NCI-H128 (cell line): Measurements from ENCODE around the gene PLEKHA6.
"Not testable (repeated sequence)": the region's sequence is repeated elsewhere in the genome, so short reads cannot be mapped to it uniquely, and the experiment has no call there.

Experiments used
- DNase-seq: peaks from one replicate; lab custom pipeline; 2025; ENCODE audit not compliant: unreplicated experiment; lab: John Stamatoyannopoulos, UW

The PLEKHA6 gene

DNA sequence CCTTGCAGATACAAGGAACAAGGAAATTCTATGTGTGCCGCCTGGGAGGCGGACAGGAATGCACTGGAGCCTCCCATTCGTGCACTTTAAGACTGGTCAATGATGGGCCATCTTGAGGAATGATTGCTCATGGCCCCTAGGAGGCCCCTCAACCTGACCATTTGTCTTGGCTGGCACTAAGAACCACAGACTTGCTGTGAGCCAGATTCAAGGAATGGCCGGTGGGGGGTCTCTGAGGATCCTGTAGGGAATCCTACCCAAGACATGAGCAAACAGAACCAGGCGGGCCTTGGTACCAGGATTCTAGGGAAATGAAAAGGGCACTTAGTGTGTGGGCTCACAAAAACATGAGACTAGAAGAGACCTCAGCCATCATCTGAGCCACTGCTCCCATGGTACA, 117.8 kb downstream of the PLEKHA6 start:
- no peak for DNase-seq

DNA sequence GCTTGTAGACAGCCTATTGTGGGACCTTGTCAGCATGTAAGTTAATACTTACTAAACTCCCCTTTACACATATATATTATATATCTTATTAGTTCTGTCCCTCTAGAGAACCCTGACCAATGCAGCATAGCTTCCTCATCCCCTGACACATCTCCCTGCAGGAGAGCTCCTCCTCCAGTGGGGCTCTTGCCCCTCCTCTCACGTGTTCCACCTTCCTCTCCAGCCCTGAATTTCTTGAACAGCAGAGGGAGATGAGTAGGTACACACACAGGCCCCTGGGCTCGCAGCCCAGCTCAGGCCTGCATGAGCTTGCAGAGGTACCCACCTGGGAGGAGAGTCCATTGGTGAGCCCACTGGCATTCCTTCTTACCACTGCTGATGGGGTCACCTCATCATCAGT, 118.7 kb downstream of the PLEKHA6 start:
- no peak for DNase-seq

DNA sequence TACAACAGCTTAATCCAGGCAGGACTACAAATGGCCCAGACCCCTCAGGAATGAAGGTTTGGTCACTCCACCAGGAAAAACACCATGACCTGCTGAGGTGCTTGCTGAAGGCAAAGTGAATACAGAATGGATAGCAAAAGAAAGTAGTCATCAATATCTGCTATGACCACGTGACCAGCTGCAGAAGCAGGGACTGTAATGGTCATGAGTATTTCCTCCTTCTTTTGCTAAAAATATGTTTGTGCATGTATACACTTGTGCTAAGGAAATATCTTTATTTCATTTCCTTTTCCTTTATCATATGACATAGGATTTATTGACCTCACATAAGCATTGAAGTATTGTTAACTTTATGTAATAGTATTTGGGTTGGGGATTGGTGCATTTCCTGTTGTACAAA, 119.5 kb downstream of the PLEKHA6 start:
- DNase-seq = no peak

DNA sequence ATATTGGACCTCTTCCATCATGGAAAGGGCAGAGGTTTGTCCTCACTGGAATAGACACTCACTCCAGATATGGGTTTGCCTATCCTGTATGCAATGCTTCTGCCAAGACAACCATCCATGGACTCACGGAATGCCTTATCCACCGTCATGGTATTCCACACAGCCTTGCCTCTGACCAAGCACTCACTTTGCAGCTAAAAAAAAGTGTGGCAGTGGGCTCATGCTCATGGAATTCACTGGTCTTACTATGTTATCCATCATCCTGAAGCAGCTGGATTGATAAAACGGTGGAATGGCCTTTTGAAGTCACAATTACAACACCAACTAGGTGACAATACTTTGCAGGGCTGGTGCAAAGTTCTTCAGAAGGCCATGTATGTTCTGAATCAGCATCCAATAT, 120.3 kb downstream of the PLEKHA6 start:
- not testable (repeated sequence) for DNase-seq

DNA sequence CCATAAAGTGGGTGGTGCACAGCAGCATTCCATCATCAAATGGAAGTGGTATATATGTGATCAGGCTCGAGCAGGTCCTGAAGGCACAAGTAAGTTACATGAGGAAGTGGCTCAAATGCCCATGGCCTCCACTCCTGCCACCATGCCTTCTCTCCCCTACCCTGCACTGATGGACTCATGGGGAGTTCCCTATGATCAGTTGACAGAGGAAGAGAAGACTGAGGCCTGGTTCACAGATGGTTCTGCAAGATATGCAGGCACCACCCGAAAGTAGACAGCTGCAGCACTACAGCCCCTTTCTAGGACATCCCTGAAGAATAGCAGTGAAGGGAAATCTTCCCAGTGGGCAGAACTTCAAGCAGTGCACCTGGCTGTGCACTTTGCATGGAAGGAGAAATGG, 121.2 kb downstream of the PLEKHA6 start:
- DNase-seq = not testable (repeated sequence)

DNA sequence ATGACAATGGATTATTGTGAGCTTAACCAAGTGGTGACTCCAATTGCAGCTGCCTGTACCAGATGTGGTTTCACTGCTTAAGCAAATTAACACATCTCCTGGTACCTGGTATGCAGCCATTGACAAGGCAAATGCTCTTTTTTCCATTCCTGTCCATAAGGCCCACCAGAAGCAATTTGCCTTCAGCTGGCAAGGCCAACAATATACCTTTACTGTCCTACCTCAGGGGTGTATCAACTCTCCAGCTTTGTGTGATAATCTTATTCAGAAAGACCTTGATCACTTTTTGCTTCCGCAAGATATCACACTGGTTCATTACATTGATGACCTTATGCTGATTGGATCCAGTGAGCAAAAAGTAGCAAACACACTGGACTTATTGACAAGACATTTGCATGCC, 122.2 kb downstream of the PLEKHA6 start:
- DNase-seq = not testable (repeated sequence)

DNA sequence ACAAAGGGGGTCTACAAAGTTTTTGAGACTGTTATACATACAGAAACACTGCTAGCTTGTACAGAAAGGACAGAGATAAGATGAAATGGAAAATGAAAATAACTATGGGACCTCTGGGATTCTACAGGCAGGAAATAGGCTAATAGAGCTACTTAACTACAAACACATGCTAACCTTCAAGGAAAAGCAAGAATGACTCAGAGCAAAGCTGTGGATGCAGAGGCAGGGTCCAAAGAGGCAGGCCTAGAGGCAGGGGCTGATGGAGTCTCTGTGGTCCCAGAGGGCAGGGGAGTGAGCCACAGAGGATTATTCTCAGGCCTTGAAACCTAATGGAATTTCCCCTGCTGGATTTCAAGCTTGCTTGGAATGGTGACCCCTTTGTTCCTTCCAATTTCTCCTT, 127.2 kb downstream of the PLEKHA6 start:
- no peak for DNase-seq

DNA sequence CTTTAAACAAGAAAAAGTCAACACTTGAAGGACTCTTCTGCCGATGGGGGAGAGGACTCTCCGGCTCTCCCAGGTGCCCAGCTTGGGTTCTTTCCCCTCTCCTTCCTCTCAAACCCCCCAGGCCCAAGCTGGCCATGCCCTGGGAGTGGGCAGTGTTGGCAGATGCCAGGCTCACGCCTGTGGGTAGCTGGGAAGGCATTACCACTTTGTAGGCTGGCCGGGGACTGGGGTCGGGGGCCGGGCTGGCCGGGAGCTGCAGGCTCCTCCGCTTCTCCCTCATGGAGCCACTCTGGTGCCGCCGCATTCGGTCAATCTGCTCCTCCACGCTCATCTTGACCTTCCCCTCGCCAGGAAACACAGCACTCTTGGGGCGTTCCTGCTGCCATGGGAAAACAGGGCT, 129.5 kb downstream of the PLEKHA6 start:
- no peak for DNase-seq

DNA sequence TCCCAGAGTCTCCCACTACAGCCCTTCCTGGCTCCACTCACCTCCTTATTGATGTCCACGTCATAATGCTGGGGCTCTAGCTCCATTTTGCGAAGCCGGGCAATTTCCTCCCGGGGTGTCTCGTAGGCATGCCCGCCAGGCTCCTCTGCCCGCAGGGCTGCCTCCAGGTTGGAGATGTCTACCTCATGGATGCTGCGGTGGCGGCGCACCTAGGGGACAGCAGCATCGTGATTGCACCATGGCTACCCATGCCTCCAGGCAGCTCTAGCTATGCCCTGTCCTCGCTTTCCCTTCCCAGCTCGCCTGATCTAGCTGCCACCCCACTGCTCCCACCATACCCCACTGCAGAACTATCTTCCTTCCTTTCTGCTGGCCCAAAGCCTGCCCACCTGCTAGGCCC, 130.8 kb downstream of the PLEKHA6 start:
- no peak for DNase-seq

DNA sequence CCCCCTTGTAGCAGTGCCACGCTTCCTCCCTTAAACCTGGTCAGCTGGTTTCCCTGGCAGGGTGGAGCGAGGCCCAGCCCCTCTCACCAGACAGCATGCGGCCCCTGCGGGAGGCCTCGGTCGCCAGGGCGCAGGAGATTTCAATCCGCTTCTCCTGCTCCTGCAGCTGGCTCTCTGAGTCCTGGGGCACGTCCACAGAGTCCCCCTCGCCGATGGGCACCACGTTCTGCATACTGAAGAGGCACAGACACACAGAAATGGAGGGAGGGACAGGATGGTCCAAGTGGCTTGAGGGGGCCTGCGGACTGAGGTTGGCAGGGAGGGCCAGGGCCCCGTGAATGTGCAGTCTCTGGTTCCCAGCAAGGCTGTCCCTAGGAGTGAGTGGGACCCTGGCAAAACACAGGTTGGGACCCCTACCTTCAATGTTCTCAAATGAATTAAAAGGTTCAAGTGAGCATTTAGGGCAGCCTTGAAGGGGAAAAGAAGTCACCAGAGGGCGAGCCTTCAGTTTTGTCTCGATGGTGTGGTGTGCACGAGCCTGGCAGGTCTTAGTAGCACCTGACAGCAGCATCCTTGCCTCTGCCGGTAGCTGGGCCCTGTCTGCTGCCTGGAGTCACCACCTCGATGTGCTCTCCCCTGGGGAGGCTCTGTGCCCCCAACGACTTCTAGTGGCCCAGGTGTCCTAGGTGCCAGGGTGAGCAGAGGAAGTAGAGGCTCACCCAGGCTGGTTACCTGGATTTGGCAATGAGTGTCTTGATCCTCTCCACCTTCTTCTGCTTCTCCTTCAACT, 131.5 kb downstream of the PLEKHA6 start:
- DNase-seq = no peak

DNA sequence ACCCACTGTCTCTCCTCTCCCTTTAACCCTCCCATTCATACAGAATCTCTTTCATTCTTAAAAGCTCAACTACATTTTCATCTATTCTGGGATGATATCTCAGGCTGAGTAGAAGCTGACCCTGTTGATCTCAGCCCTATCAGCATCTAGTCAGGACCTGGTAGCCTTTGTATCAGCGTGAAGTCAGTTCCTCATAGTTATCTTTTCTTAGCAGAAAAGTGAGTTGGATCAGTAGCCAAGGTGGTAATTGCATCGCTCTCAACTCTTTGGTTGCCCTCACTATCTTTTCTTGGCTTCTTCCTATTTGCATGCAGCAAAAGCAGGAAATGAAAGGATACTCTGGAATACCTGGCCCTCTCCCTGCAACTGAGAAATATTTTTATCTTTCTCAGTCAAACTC, 132.4 kb downstream of the PLEKHA6 start:
- DNase-seq = no peak

DNA sequence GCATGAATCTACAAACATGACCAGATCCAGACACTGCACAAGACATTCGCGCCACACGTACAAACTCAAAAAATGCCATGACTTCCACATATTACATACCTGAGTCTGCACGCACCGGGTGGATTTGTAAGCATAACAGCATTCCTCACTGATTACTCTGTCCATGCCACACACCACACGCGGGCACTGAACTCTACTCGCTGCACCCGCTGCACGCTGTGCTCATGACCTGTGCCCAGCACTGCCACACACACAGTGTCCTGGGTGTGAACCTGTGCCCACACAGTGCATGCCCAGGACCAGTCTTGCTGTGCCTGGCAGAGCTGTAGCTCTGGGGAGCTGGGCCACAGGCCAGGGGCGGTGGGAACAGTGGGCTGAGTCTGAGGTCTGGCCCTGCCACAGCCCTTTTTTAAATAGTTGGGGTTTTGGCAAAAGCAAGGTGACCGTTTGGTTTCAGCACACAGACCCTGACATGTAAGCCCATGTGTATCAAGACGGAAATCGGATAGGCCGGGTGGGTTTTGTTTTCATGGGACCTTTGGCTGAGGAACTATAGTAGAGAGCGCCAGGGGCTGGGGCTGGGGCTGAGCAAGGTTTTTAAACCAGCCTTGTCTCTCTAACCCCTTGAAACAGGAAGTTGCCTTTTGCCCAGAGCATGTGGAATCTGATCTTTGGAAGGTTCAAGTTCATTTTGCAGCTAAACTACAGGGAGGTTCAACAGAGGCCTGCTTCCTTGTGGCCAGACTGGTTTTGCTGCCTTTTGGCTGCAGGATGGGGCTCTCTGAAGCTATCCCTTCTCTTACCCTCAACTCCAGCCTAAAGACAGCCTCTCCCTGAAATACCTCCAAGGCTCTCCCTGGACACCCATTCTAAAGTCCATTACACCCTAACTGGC, 133.6 kb downstream of the PLEKHA6 start:
- DNase-seq = no peak

DNA sequence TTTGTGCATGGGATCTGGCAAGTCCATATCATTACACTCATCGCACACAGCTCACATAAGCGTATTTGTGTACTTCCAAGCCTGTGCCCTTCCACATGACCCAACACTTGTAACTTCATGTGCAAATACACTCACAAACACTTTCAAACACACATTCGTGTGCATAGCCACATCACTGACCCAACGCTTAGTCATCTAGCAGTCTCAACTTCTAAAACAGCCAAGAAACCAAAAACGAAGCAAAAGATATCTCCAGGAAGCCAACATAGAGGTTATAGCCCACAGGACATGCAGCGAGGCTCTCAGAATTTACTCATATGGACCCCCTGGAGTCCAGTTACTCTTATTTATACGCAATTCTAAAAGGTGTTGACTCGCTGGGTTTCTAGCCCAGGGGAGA, 135.1 kb downstream of the PLEKHA6 start:
- no peak for DNase-seq

DNA sequence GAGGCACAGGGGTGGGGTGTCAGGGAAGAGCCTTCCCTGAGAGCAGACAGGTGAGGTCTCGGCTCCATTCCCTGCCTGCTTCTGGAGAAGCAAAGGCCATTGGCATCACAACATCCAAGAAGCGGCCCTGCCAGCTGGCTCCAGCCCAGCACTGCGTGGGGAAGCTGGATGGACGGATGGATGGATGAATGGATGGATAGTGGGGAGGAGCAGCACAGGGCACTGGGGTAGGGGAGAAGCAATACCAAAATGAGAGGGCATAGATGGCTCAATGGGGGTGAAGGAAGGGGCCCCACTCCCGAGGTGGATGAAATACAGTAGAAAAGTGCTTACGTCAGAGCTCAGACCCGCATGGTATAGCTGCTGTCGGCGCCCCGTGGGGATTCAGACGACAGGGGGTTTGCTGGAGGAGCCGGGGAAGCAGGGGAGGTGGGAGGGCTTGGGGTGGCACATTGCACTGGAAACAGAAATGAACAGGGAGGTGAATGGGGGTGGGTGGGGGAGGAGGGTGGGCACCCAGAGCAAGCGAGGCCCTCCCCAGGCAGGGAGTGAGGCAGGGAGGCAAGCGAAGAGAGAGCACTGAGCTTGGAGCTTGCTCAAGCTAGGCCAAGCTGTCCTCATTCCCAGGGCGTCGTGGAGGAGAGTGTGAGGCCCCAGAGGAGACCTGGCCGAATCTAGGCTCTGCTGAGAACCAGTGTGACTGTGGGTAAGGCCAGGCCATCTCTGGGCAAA, 136.4 kb downstream of the PLEKHA6 start:
- DNase-seq = no peak

DNA sequence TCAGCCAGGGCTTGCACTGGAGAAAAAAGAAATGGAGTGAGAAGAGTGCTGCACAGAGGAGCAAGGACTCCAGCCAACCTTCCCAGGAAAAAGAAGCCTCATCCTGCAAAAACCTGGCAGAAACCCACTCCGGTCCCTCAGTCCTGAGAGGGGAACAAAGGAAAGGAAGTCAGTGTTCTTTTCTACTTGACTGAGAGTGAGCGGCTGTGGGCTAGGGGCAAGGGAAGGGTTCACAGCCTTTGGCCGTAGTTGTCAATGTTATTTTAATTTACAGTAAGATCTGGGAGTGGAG, 137.0 kb downstream of the PLEKHA6 start:
- no peak for DNase-seq

DNA sequence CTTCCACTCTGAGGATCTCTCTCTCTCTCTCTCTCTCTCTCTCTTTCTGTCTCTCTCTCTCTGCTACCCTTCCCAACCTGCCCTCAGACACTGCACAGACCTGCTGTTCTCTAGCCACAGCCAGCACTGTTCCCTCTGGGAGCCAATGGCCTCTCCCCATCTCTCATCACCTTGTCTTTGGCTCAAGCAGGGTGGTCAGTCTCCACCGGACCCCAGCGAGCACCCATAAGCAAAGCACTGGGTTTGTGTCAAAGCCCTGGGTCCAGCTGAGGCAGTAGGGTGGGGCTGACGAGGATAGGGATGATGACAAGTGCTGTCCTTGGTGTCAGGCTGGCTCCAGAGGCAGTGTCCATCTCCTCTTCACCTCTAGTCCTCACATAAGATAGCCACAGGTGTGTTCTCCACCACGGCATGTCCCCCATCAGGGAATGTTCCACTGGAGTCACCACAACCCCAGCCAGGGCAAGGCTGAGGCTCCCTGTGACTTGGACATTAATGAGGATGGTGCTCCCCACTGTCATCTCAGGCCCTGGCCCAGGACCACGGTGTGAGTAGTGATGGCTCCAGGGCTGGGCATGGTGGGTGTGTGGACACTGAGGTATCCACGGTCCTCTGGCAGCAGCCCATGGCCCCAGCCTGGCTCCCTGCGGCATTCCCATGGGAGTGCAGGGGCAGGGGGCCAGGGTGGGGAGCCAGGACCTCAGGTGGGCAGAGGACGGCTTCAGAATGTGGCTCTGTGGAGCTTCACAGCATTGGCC, 137.5 kb downstream of the PLEKHA6 start:
- no peak for DNase-seq

DNA sequence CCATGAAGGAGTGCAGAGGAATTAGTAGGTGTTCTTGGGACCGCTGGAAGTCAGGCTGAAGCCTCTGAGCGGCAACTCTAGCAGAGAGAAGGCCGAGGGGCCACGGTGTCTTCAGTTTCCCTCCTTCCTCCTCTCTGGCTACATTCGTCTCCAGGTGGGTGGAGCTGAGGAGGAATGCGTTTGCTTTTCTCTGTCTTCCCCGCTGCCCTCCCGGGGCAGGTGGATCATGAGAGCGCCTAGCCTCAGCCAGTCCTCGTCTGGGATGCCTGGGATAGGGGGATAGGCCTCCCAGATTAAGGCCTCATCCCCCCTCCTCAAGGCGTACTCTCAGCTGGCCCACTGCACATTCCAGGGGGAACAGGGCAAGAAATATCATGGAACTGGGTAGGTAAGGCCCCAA, 138.5 kb downstream of the PLEKHA6 start:
- no peak for DNase-seq

DNA sequence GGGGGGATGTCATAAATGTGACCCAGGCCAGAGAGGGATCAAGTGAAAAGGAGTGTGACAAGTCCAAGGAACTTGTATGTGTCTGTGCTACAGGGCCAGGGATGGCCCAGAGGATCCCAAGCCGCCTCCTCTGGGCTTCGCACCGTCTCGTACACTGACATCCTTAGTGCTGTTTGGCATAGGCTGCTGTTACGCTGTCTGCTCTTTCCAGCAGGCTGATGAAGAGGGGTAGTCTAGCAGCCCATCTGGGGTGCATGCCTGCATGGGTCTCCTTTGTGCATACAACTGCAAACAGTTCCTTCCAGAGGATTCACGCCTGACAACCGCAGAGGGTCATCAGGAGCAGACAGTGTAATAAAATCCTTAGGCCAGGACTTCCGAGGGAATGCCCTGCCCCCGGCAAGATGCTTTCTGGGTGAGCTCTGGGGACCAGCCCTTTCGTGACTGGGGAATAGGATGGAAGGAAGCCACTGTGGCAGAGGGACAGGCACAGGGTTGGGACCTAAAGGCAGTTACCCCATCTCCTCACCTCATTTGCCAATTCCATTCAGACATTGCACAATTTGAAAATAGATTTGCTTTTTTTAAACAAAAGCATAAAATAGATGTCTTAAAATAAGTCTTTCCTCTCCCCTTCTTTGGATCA, 139.6 kb downstream of the PLEKHA6 start:
- DNase-seq = no peak

DNA sequence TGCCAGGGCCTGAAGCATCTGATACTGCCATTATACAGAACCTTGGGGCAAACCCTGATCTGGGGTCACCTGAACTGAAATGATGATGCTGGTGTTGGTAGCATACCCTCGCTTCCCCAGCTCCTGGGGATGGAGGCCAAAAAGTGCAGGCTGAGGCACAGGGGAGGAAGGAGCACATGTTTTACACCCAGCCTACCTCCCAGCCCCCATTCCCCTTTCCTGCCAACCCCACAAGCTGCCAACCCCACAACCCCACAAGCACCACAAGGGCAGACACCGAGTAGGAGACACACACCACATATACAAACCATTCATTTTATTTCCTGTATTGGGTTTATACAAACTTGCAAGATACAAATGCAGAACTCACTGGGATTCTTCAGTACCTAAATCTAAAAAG, 141.2 kb downstream of the PLEKHA6 start:
- no peak for DNase-seq

DNA sequence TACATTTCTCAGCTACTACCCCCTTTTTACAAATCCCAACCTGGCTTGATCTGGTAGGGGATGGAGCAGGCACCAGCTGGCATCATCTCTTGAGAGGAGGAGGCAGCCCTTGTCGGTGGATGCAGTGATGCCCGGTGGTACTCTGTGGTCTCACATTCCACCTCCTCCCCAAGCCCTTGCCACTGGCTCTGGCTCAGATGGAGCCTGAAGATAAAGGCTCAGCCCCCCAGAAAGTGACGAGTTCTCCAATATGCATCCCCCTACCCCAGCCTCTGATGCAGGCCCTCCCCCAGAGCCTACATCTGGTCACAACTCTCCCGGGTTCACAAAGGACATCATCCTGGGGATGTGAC, 142.1 kb downstream of the PLEKHA6 start:
- no peak for DNase-seq
